HG03025 (cell line): Measurements from ENCODE around the gene TCF20.

Experiments used
- ATAC-seq: cut with Tn5 transposase; IDR thresholded peaks from one replicate; pipeline ENCODE4 v1.9.1; 2021; ENCODE audit warnings: mild to moderate bottlenecking, moderate library complexity; ENCODE audit not compliant: unreplicated experiment, low FRiP score

Gene TCF20

GRCh38 chr22:42270510-42271190 is at the start of gene TCF20:
TCF20 (minus strand) TSS chr22:42270653; CDS start chr22:42215305, 55,348 bp downstream.
- ATAC-seq = peak; percentile 55

GRCh38 chr22:42319386-42319785 is 48.9 kb upstream of the TCF20 start:
- no peak for ATAC-seq

- ATAC-seq = no peak
Measured at GRCh38 chr22:42318967-42319366, 48.5 kb upstream of the TCF20 start.

GRCh38 chr22:42317691-42318547 is 47.5 kb upstream of the TCF20 start:
- ATAC-seq = no peak

GRCh38 chr22:42317008-42317407 is 46.6 kb upstream of the TCF20 start:
- ATAC-seq = no peak

GRCh38 chr22:42315392-42315756 is 44.9 kb upstream of the TCF20 start:
- no peak for ATAC-seq

- no peak for ATAC-seq
Measured at GRCh38 chr22:42314709-42315391, 44.4 kb upstream of the TCF20 start.

GRCh38 chr22:42313804-42314581 is 43.5 kb upstream of the TCF20 start:
- ATAC-seq = no peak

- no peak for ATAC-seq
Measured at GRCh38 chr22:42313204-42313603, 42.8 kb upstream of the TCF20 start.

- no peak for ATAC-seq
Measured at GRCh38 chr22:42310291-42311015, 40.0 kb upstream of the TCF20 start.

- ATAC-seq = no peak
Measured at GRCh38 chr22:42309865-42310264, 39.4 kb upstream of the TCF20 start.

- ATAC-seq = no peak
Measured at GRCh38 chr22:42308892-42309468, 38.5 kb upstream of the TCF20 start.

- no peak for ATAC-seq
Measured at GRCh38 chr22:42307806-42308563, 37.5 kb upstream of the TCF20 start.

GRCh38 chr22:42306010-42306409 is 35.6 kb upstream of the TCF20 start:
- ATAC-seq = no peak

- no peak for ATAC-seq
Measured at GRCh38 chr22:42304324-42304790, 33.9 kb upstream of the TCF20 start.

GRCh38 chr22:42303396-42304323 is 33.2 kb upstream of the TCF20 start:
- ATAC-seq = no peak

- no peak for ATAC-seq
Measured at GRCh38 chr22:42301742-42302102, 31.3 kb upstream of the TCF20 start.
